Fibroblast of peridontal ligament (primary cell): ENCODE results near the gene CCDC127.
A peak's percentile ranks its signal among the peaks of the same experiment; 100 is the strongest.
"Not testable (repeated sequence)": the region's sequence is repeated elsewhere in the genome, so short reads cannot be mapped to it uniquely, and the experiment has no call there.

Experiments
- DNase-seq: peaks from one replicate; pipeline ENCODE4 v3.0.0-alpha.2; 2010; ENCODE audit errors: extremely low read depth

Gene CCDC127

GRCh38 chr5:233426-233825 is 15.5 kb upstream of the CCDC127 start:
- not testable (repeated sequence) for DNase-seq

GRCh38 chr5:231661-232060 is 13.7 kb upstream of the CCDC127 start:
- DNase-seq = no peak

DNA sequence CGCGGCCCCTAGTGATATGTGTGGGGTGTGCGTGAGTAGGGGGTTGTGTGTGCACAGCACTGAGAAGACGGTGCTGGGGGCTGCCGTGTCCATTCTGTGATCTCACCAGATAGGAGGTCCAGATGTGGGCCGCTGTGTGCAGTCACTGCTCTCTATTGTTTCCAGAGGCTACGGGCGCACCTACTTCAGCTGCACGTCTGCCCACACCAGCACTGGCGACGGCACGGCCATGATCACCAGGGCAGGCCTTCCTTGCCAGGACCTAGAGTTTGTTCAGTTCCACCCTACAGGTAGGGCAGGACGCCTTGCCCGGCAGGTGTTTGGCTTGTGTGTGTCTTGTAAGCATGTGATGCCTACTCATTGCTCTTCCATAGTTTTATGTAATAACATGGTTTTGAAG is 12.8 kb upstream of the CCDC127 start:
- no peak for DNase-seq

- DNase-seq = no peak
These were observed 10.9 kb upstream of the CCDC127 start for GRCh38 chr5:228886-229285.

- DNase-seq = not testable (repeated sequence)
These were observed 9.4 kb upstream of the CCDC127 start for GRCh38 chr5:227375-227774.

DNA sequence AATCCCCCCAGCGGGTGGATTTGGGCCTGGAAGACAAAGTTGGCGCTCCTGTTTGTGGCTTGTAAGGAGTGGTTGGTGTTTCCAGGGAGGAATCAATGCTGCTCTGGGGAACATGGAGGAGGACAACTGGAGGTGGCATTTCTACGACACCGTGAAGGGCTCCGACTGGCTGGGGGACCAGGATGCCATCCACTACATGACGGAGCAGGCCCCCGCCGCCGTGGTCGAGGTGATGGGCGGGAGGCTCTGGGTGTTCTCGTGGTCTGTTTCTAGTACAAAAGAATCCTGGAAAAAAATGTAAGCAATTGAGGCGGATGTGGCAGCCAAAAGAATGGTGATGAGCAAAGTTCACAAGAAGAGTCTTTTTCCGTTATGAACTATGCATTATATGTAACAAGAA is 7.4 kb upstream of the CCDC127 start:
- DNase-seq = no peak

DNA sequence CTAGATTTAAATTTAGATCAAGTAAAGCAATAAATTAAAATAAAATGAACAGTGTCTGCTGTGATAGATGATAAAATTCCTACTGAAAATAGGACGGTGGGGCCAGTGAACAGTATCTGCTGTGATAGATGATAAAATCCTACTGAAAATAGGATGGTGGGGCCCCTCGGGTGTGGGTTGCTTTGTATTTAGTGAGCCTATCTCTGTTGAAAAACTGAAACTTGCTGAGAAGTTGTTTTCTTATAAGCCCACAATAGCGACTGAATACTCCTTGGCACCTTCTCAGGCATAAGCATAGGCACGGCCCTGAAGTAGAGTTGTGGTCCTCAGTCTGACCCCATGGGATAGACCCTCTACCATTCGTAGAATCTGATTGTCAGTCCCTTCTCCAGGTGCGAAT is 5.8 kb upstream of the CCDC127 start:
- DNase-seq = no peak

DNA sequence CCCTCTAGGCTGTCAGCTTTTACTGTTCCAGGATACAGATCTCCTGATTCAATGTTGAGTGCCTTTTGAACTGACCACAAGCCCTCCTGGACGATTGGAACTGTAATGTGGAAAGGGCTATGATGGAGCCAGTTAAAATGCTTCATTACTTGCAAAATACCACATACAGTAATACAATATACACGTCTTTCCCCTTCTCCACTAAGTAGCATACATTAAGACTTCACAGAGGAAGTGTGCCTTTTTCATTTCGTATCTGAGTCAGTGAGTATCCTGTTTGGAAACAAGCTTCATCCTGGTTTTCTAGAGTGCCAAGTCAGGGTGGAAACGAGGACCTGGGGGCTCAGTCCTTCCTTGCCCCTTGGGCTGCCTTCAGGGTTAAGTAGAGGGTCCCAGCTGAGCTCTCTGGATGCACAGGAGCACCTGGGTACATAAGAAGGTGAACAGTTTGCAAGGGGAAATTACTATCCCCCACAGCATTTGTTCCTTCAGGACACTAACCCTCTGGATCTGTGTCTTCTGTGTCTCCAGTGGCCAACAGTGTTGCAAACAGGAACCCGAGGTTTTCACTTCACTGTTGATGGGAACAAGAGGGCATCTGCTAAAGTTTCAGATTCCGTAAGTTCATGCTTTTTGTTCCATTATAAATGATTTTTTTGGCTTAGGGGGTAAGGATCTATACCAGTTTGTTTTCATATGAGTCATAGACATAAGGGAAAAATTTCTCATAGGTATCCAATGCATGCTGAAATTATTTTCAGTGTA is 5.2 kb upstream of the CCDC127 start:
- peak; percentile 8 for DNase-seq

- DNase-seq = peak; percentile 64
These were observed 2.0 kb upstream of the CCDC127 start for GRCh38 chr5:219991-220390.

GRCh38 chr5:219460-219863 is 1.5 kb upstream of the CCDC127 start:
- DNase-seq = peak; percentile 57

DNA sequence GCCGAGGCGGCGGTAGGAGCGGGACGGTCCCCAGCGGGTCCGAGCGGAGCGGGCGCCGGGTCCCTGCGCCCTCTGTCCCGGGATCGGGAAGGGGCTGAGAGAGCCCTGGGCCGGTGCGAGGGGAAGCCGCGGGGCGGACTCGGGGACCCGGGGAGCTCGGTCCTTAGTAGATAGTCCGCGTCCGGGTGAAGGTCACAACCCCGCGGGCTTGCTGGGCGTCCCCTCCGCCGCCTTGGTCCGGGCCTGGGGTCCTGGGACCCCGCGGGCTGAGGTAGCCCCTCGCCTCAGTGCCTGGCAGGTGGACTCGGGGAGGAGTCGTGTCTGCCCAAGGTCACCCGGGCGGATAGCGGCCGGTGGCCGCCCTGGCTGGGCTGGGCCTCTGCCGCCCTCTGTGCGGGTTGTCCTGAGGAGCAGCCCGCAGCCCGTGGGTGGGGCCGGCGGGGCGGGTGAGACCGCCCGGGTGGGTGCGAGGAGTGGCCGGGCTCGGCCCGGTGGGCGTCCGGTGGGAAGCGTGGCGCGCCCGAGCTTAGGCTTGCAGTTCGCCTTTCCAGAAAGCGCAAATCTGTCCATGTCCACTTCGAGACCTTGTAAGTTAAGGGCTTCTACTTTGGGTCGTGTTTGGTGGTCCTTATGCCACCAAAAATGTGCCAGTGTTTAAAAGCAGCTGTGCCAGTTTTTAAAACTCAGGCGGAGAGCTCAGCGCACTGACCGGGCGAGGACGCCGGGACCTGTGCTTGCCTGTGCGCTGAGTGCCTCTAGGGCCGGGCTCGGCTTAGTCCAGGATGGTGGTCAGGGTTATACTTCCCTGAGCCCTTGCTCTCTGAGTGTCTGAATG is 721 bp upstream of the CCDC127 start:
- peak; percentile 30 for DNase-seq

- not testable (repeated sequence) for DNase-seq
These were observed 1.9 kb downstream of the CCDC127 start for GRCh38 chr5:216076-216475.

DNA sequence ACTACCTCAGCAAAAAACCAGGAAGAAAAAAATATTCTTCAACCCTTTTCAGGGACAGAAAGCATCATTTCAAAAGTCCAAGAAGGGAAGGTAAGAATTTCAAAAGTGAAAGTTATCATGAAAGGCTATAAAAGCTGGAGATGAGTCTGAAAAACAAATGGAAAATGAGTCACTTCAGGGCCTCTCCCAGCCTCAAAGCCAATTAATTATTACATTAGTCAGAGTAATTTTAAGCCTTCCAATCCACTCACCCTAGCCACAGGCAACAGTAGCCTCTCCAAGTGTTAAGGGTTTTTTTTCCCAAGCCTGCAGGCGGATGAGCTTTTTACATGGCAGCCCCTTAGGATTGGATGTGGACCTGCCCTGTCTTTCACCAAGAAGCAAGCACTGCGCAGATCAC is 2.7 kb downstream of the CCDC127 start:
- peak; percentile 23 for DNase-seq

DNA sequence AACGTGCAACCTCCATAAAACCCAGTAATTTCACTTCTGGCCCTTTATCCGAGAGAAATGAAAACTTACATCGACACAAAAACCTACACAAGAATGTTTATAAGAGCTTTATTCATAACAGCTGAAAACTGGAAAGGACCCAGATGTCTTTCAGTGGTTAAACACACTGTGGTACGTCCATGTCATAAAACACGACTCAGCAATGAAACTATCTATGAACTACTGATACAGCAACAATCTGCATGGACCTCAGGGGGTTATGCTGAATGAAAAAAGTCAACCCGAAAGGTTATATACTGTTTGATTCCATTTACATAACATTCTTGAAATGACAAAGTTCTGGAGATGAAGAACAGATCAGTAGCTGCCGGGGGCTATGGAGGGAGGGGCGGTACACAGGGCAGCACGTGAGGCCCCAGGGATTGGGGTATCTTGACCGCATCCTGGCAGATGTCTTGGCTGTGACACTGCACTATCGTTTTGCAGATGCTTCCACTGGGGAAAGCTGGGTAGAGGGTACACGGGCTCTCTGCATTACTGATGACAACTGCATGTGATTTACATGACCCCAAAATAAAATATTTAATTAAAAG is 4.1 kb downstream of the CCDC127 start:
- DNase-seq = no peak

- no peak for DNase-seq
These were observed 9.4 kb downstream of the CCDC127 start for GRCh38 chr5:208449-209114.

- peak; percentile 41 for DNase-seq
These were observed 10.4 kb downstream of the CCDC127 start for GRCh38 chr5:207599-207998.

GRCh38 chr5:206927-207536 is 10.9 kb downstream of the CCDC127 start:
- DNase-seq = no peak

GRCh38 chr5:206406-206805 is 11.5 kb downstream of the CCDC127 start:
- DNase-seq = no peak

DNA sequence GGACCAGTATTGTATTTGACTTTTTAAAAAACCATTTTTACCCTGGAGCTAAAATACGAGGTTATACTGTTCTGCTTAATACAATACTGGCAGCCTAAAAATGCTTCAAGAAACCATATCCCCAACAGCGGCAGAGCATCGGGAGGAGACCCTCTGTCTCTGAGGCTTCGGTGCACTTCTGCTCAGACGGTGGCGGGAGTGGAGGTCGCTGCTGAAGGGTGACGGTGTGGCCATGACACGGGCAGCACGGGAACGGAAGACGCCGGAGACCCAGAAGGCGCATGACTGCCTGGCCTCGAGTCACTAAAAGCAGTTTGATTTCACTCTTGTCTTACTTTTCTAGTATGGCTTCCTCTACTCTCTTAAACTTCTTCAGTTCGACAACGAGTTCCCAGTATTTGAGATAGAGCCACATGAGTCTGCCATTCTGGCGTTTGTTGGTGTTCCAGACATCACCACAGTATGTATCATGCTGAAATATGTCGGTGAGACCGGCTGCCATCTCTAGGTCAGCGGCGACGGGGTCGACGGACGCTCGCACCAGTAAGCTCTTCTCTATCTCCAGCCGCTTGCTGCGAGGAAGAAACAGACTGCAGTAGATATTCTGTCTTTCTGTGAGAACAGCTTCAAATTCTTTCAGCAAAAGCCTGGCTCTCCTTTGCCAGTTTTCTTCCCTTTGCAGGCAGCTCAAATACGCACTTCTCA is 12.8 kb downstream of the CCDC127 start:
- no peak for DNase-seq

GRCh38 chr5:204462-204861 is 13.5 kb downstream of the CCDC127 start:
- DNase-seq = no peak

- DNase-seq = no peak
These were observed 14.0 kb downstream of the CCDC127 start for GRCh38 chr5:204001-204400.
